HepG2 (cell line): ENCODE results near the gene ITGA7.
A peak's percentile ranks its signal among the peaks of the same experiment; 100 is the strongest.

Experiments
- EED ChIP-seq: sonication (generic); formaldehyde crosslinking; IDR thresholded peaks from 2 replicates; pipeline ENCODE4 v1.5.0; 2020; ENCODE audit warnings: mild to moderate bottlenecking, missing genetic modification reagents
- ETV6 ChIP-seq: sonication (generic); formaldehyde crosslinking; conservative IDR thresholded peaks from 2 replicates; pipeline ENCODE4 v1.4.0; 2020; ENCODE audit warnings: missing genetic modification reagents
- FOXM1 ChIP-seq: sonication (generic); formaldehyde crosslinking; IDR thresholded peaks from 2 replicates; pipeline ENCODE4 v1.5.0; 2020; ENCODE audit warnings: missing genetic modification reagents
- KDM3A ChIP-seq: IDR thresholded peaks from 2 replicates; pipeline ENCODE4 v1.6.1; 2018; ENCODE audit warnings: low read depth, missing compliant biosample characterization
- MTA1 ChIP-seq: sonication (generic); formaldehyde crosslinking; IDR thresholded peaks from 2 replicates; pipeline ENCODE4 v1.4.0; 2020; ENCODE audit warnings: missing genetic modification reagents, mild to moderate bottlenecking, borderline replicate concordance
- POLR2A ChIP-seq, 2 experiments: IDR thresholded peaks; 2 replicates each; pipeline ENCODE4 v1.6.1; 2011; ENCODE audit warnings: low read depth in 2 of 2, low read length in 2 of 2, mild to moderate bottlenecking in 1 of 2, moderate library complexity in 1 of 2; ENCODE audit not compliant: insufficient read depth in 1 of 2
- PTBP1 ChIP-seq: fragments of 200-400 bp; formaldehyde crosslinking; IDR thresholded peaks from 2 replicates; pipeline ENCODE4 v1.6.1; 2018; ENCODE audit warnings: low read length, low read depth; ENCODE audit not compliant: poor library complexity, severe bottlenecking
- SMAD3 ChIP-seq: sonication (generic); formaldehyde crosslinking; IDR thresholded peaks from 2 replicates; pipeline ENCODE4 v1.4.0; 2020; ENCODE audit warnings: missing genetic modification reagents
- TAF1 ChIP-seq: sonication (generic); formaldehyde crosslinking; IDR thresholded peaks from 2 replicates; pipeline ENCODE4 v1.4.0; 2020; ENCODE audit warnings: missing genetic modification reagents
- TERF1 ChIP-seq: sonication (generic); formaldehyde crosslinking; IDR thresholded peaks from 2 replicates; pipeline ENCODE4 v1.8.0; 2022; ENCODE audit warnings: mild to moderate bottlenecking, missing genetic modification reagents, moderate library complexity
- YY1 ChIP-seq: IDR thresholded peaks from 2 replicates; pipeline ENCODE4 v1.6.1; 2011; ENCODE audit warnings: low read length, low read depth, moderate library complexity, mild to moderate bottlenecking; ENCODE audit not compliant: insufficient read depth, insufficient replicate concordance
- ZNF816 ChIP-seq: sonication (generic); formaldehyde crosslinking; IDR thresholded peaks from 2 replicates; pipeline ENCODE4 v1.8.0; 2022; ENCODE audit warnings: missing genetic modification reagents, mild to moderate bottlenecking, borderline replicate concordance
- ZSCAN22 ChIP-seq: sonication (generic); formaldehyde crosslinking; IDR thresholded peaks from 2 replicates; pipeline ENCODE4 v1.4.0; 2020; ENCODE audit warnings: mild to moderate bottlenecking, missing genetic modification reagents

GRCh38 chr12:55728939-55729818 is 21.5 kb upstream of the ITGA7 start, which contains the start of gene CD63:
- TF ChIP-seq MTA1 (peak; percentile 81; the same call in 1 of the 2 replicates), PTBP1 (no peak), ZNF816 (CRISPR knock-in tag) (no peak), EED (CRISPR knock-in tag) (no peak; the same call in 1 of the 2 replicates), YY1 (no peak), TERF1 (no peak), POLR2A (IDR thresholded peaks at IDR 0.05; ENCODE audit: insufficient read depth in 1 of 2, low read depth in 2 of 2, low read length in 2 of 2) (peak; percentile 41 to 69; a peak in 2 of 4 replicates), TAF1 (CRISPR knock-in tag) (peak; percentile 42), FOXM1 (no peak), ZSCAN22 (CRISPR knock-in tag) (no peak), ETV6 (CRISPR knock-in tag) (no peak), KDM3A (CRISPR knock-in tag) (peak; percentile 43; the same call in 1 of the 2 replicates), SMAD3 (CRISPR knock-in tag) (no peak)
